ENCODE results near the gene SS18L1.

Gene SS18L1

DNA sequence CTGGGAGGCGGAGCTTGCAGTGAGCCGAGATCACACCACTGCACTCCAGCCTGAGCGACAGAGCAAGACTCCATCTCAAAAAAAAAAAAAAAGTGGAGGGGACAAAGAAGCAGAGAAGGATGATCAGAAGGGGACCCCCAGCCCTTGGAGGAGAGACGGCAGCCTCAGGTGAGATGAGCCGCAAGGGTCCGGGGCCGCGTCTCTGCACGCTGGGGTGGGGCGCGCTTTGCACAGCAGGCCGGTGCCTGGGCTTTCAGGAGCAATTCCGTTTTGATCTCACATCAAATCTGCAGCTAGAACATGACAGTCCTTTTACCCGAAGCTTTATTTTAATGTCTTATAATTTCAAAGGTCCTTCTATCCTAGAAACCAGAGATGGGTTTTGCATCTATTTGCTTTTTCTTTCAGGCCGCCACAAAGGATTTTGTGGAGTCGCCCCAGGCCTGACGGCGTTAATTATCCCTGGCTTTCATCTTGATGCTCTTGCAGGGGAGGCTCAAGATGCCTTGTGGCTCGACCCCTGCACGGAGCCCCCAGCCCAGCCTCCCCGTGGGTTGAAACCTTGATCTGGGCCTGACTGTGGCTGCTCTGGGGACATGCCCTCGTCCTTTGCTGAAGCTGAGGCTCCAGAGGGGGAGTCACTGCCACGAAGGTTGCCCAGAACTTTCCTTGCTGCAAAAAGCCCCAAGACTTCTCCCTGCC is 59.3 kb downstream of the SS18L1 start:
- Histone ChIP-seq H3K27ac (no peak overlapping the region), H3K4me3 (no peak overlapping the region)

GRCh38 chr20:62203378-62204030 is 59.9 kb downstream of the SS18L1 start:
- Histone ChIP-seq H3K27ac (no peak overlapping the region), H3K4me3 (no peak overlapping the region)

- no peak overlapping the region for H3K27ac ChIP-seq
- H3K4me3 ChIP-seq: no peak overlapping the region
These were observed 62.2 kb downstream of the SS18L1 start for GRCh38 chr20:62205618-62206387.

GRCh38 chr20:62206388-62206775 is 62.8 kb downstream of the SS18L1 start:
- Histone ChIP-seq H3K4me3 (no peak overlapping the region), H3K27ac (no peak overlapping the region)

DNA sequence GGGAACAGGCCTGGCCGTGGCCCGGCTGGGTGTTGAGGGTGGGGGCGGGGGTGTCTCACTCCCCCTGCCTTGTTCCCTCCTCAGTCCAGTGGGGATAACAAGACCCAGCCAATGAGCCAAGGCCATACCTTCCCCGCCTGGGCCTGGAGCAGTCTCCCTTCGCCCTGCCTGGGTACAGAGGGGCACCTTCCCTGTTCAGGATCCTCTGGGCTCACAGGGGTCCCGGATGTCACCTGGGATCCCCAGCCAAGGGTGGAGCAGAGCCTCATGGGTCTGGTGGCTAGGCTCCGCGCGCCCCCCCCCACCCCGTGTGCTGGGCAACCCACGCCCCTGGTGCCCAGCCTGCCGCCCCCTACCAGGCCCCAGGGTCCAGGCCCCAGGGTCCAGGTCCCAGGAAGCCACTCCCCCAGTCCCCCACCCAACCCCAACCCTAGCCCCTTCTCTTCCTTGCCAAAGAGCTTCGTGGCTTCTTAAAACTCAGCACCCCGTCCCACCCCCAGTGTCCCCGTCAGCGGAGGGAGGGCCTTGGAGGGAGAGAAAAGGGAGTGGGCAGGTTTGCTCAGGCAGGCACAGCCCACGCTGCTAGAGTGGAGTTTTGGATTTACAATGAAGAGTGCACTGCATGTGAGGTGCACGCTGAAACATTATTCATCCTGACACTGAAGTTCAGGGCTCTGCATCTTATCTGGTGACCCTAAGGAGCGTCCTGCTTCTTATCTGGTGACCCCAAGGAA is 64.7 kb downstream of the SS18L1 start:
- no peak overlapping the region for H3K4me3 ChIP-seq
- H3K27ac ChIP-seq: no peak overlapping the region

DNA sequence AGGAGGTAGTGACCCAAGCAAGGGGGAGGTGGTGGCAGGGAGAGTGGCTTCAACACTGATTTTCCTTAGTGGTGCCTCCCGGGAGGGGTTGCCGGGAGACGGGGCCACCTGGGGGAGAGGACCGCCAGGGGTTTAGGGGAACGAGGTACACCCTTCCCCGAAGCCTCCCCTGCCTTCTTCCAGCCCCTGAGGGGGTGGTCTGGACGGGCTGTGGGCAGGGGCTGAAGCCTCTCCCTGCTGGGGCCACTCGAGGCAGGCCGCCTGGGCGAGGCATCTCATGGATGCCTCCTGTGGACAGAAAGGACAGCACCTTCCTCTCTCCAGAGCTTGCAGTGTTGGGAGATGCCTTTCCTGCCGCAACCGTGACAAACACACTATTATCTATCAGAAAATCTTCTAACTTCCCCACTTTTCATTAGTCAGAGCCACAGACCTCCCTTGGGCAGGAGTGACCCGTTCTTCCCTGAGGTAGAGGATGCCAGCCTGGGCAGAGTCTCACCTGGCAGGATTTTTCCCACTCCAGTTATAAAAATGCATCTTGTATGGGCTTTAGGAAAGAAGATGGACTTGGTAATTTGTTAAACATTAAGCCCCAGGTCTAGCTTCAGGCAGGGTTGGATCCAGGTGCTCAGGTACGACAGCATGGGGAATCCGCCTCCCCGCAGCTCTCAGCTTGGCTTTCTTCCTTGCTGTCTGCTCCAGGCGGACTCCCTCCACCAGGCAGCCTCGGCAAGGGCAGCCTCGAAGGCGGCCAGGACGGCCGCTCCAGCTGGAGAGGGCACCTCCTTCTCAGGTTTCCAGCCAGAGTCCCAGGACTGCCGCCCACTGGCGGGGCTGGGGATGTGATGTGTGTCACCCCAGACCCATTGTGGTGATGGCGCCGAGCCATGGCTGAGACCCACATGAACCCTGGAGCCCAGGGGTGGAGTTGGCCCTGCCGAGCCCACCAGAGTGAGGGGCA is 65.5 kb downstream of the SS18L1 start:
- no peak overlapping the region for H3K4me3 ChIP-seq

GRCh38 chr20:62209850-62210495 is 66.4 kb downstream of the SS18L1 start:
- no peak overlapping the region for H3K4me3 ChIP-seq
- H3K27ac ChIP-seq: no peak overlapping the region

More for the DNA sequence above, 65.5 kb downstream of the SS18L1 start:
- H3K27ac ChIP-seq: no peak overlapping the region

DNA sequence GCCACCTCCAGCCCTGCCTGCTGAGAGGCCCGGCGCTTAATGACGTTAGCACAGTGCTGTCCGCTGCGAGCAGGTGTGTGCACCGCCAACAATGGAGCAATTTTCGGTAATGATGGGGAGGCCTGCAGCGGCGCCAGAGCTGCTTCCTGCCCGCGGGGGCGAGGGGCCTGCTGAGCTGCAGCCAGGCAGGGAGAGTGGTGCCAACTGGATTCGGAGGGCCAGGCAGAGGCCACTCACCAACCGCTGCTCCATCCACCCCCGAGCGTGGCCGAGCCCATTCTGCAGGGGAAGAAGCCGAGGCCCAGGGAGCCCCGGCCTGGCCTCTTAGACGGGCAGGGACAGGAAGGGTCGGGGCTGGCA is 66.9 kb downstream of the SS18L1 start:
- Histone ChIP-seq H3K4me3 (no peak overlapping the region), H3K27ac (no peak overlapping the region)

DNA sequence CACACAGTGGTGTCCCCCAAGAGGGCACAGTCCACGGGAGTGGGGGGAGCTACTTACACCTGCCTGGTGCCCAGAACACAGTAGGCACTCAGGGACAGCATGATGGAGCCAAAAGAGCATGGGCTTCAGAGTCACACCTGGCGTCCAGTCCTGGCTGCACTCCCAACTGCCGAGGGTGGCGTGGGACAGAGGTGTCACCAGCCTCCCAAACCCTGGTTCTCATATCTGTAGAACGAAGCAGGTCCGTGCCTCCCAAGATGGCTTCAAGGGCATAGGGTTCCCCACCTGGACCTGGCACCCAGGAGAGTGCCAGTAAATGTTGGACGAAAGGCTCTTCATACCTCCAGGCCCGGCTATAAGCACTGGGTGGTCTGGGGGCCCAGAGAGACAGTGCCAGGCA is 67.6 kb downstream of the SS18L1 start:
- Histone ChIP-seq H3K4me3 (no peak overlapping the region), H3K27ac (no peak overlapping the region)

DNA sequence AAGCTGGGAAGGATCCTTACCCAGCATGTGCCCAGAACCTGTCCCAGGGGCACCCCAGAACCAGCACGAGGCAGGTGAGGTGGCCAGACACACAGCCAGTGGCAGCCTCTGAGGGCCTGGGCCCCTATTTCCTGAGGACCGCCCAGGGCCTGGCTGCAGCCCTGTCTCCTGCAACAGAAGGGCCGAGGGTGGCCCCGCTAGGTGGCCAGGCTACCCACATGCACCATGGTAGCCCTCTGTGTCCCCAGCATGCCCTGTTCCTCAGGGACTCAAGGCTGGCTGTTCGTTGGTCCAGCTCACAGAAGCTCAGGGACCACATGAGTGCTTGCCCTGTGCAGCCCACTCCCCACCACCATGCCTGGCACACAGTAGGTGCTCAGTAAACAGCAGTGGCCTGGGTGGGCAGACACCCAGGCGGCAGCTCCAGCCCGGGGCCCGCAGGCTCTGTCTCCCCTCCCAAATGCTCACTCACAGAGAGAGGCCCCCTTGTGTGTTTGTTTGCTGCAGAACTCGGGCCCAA is 68.3 kb downstream of the SS18L1 start:
- H3K27ac ChIP-seq: no peak overlapping the region
- no peak overlapping the region for H3K4me3 ChIP-seq

- H3K4me3 ChIP-seq: no peak overlapping the region
- H3K27ac ChIP-seq: no peak overlapping the region
These were observed 68.7 kb downstream of the SS18L1 start for GRCh38 chr20:62212299-62212698.

DNA sequence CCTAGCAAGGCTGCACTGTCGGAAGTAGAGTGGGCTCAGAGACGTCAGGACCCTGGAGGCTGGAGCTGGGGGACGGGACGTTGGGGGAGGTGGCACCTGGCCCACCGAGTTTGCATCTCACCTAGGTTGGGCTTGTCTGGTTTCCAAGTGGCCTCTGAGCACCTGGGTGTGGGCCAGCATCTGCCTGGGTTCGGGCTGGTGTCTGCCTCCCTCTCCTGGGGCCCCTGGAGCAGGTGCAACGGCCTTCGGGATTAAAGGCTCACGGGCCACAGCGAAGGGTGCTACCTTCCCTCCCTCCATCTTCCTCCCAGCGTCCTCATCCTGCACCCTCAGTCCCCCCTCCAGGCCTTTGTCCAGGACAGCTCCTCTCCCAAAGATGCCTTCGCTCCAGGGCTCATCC is 70.5 kb downstream of the SS18L1 start:
- H3K27ac ChIP-seq: no peak overlapping the region
- H3K4me3 ChIP-seq: no peak overlapping the region

DNA sequence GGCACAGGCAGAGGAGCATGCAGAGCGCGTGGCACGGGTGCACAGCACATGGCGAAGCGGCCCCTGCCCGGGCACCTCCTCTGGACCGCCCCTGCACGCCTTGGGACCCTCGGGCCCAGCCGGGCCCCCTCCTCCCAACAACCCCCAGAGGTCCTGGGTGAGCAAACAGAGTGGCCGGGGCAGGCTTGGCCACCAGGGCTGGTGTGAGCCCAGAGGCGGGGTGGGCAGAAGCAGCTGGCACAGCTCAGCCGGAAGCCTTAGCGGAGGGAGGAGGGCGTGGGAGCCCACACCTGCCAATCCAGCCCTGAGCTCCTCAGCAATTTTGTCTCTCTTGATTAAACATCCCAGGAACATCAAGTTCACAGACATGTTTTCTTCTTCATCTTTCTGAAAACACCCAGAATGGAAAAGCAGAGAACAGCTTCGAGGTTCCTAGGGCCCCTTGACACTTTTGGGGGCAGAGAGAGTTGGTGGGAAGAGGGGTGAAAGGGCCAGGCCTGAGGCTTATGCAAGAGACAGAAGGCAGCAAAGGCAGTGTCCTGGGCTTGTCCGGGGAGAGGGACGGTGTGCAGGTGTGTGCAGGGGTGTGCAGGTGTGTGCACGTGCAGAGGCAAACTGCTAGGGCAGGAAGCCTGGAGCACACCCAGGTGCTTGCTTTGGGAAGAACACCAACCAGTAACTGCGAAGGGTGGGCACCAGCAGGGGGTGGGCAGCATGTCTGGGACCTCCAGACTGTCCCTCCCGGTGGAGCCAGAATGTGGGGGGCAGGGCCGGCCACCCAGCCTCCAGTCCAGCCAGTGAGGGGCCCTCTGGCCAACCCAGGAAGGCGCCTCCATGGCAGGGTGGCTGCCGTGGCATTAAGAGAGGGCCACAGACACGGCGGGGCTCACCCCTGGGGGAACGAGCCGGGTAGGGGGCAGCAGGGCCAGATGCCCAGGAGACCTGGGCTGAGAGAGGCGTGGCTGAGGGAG is 71.7 kb downstream of the SS18L1 start:
- no peak overlapping the region for H3K4me3 ChIP-seq
- no peak overlapping the region for H3K27ac ChIP-seq

DNA sequence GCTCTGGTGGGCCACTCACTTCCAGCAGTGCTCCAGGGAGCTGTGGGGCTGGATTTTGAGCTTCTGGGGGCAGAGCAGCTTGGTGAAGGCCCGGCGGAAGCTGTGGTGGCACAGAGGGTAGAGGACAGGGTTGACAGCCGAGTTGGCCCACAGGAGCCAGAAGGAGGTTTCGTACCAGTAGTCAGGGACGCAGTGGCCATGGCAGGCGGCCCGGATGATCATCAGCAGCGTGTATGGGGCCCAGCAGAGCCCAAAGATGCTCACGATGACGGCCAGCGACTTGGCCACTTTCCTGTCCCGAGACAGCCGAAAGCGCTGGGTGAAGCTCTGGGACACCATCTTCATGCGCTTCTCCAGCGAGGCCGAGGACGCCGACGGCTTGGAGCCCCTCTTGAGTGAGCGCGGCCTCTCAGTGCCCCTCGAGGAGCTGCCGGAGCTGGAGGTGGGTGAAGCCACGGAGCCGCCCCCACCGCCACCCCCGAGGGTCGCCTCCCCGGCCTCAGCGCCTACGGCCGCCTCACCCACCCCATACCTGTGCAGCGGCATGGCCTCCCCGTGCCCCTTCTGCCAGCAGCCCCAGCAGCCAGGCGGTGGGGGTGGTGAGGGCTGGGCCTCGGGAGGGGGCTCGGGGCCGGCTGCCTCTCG is 72.5 kb downstream of the SS18L1 start:
- Histone ChIP-seq H3K27ac (no peak overlapping the region), H3K4me3 (no peak overlapping the region)

DNA sequence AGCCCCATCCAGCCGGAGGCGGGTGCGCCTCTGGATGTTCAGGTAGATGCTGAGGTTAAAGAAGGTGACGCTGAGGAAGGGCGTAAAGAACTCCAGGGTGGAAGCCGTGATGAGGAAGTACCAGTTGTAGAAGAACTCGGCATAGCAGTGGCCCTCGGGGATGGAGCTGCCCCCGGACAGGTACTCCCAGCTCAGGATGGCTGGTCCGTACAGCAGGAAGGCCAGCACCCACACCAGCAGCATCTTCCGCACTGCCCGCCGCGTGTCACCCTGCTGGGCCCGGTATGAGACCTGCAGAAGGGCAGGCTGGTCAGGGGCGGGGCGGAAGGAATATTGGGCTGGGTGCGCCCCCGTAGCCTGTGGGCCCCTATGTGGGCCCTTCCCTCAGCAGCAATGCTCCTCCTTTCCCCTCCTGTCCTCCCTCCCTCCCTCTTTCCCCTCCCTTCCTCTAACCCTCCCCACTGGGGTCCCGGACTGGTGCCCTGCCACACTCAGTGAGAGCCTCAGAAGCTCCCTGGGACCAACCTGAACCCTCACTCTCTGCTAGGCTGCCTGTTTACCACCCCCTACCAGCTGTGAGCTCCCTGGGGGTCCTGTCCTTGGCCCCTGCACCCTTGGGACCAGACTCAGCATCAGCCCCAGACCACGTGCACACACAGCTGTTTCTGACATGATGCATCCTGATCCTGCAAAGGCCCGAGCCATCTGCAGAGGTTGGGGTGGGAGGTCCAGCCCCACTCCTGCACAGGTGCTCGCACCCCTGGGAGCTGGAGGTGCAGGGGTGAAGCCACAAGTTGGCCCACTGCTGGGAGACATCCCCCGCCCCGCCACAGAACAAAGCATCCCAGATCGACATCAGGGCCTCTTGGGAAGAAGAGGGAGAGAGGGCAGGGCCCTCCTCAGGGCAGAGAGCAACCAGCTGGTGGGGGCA is 73.3 kb downstream of the SS18L1 start:
- Histone ChIP-seq H3K27ac (no peak overlapping the region), H3K4me3 (no peak overlapping the region)

All from skin epidermis (tissue), 12 donors.